HL-60 (cell line): ENCODE data around the gene PLA2G6.

Source experiments
- POLR2AphosphoS5 ChIP-seq: IDR thresholded peaks from 2 replicates; pipeline ENCODE4 v1.6.1; 2012; ENCODE audit warnings: low read depth
- SPI1 ChIP-seq: IDR thresholded peaks from 2 replicates; pipeline ENCODE4 v1.6.1; 2012; ENCODE audit warnings: low read depth, mild to moderate bottlenecking, borderline replicate concordance
- TF ChIP-seq, protein P1 (sequence below): IDR thresholded peaks from one replicate; pipeline ENCODE4 v1.5.1; 2011; ENCODE audit warnings: low read length, control low read depth, inconsistent platforms; ENCODE audit not compliant: insufficient read depth
- TF ChIP-seq, protein P2 (sequence below): IDR thresholded peaks from 2 replicates; pipeline ENCODE4 v1.6.1; 2012; ENCODE audit warnings: low read depth; ENCODE audit not compliant: insufficient replicate concordance

DNA sequence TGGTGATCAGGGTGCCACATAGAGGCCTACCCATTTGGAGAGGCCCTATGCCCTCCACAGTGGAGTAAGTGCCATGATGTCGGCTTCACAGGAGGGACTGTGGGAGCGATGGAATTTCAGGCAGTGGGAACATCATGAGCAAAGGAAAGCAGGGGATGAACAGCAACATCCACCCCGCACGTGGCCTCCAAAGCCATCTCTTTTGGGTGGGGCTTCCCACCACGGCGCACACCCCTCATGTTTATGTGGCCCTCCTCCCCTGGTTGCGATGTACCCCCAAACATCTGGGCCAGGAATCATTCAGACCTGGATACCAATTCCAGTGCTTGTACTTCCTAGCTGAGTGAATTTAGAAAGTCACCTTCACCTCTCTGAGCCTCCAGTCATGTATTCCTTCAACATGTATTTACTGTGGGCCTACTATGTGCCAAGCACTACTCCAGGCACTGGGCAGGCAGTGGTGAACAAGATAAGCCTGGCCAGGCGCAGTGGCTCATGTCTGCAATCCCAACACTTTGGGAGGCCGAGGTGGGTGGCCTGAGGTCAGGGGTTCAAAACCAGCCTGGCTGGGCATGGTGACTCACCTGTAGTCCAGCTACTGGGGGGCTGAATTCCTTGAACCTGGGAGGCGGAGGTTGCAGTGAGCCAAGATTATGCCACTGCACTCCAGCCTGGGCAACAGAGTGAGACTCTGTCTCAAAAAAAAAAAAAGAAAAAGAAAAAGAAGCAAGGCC, 18.4 kb upstream of the PLA2G6 start:
- TF ChIP-seq, protein P1, sequence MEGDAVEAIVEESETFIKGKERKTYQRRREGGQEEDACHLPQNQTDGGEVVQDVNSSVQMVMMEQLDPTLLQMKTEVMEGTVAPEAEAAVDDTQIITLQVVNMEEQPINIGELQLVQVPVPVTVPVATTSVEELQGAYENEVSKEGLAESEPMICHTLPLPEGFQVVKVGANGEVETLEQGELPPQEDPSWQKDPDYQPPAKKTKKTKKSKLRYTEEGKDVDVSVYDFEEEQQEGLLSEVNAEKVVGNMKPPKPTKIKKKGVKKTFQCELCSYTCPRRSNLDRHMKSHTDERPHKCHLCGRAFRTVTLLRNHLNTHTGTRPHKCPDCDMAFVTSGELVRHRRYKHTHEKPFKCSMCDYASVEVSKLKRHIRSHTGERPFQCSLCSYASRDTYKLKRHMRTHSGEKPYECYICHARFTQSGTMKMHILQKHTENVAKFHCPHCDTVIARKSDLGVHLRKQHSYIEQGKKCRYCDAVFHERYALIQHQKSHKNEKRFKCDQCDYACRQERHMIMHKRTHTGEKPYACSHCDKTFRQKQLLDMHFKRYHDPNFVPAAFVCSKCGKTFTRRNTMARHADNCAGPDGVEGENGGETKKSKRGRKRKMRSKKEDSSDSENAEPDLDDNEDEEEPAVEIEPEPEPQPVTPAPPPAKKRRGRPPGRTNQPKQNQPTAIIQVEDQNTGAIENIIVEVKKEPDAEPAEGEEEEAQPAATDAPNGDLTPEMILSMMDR = no peak
- TF ChIP-seq SPI1 (no peak), POLR2AphosphoS5 (no peak)
- TF ChIP-seq, protein P2, sequence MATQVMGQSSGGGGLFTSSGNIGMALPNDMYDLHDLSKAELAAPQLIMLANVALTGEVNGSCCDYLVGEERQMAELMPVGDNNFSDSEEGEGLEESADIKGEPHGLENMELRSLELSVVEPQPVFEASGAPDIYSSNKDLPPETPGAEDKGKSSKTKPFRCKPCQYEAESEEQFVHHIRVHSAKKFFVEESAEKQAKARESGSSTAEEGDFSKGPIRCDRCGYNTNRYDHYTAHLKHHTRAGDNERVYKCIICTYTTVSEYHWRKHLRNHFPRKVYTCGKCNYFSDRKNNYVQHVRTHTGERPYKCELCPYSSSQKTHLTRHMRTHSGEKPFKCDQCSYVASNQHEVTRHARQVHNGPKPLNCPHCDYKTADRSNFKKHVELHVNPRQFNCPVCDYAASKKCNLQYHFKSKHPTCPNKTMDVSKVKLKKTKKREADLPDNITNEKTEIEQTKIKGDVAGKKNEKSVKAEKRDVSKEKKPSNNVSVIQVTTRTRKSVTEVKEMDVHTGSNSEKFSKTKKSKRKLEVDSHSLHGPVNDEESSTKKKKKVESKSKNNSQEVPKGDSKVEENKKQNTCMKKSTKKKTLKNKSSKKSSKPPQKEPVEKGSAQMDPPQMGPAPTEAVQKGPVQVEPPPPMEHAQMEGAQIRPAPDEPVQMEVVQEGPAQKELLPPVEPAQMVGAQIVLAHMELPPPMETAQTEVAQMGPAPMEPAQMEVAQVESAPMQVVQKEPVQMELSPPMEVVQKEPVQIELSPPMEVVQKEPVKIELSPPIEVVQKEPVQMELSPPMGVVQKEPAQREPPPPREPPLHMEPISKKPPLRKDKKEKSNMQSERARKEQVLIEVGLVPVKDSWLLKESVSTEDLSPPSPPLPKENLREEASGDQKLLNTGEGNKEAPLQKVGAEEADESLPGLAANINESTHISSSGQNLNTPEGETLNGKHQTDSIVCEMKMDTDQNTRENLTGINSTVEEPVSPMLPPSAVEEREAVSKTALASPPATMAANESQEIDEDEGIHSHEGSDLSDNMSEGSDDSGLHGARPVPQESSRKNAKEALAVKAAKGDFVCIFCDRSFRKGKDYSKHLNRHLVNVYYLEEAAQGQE = no peak
